Measurements from ENCODE around the gene PATJ.

DNA sequence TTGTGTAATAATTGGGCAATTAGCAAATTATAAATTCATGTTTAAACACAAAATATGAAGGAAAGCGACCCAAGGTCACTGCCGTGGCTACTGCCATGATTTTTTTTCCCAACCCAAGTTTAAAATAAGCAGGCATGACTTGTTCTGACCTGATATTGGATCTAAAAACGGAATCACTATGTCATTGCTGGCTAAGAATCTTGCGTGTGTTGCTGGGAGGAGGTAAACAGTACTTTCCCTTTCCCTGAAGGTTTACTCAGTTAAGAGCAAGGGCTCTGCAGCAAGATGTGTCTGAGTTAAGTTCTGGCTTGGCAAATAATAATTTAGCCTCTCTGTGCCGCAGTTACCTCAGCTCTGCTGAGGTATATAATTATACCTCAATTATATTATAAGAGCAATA is 326.7 kb downstream of the PATJ start:
- no peak for TF ChIP-seq TAF1 (IDR thresholded peaks at IDR 0.05; ENCODE audit: low read depth)
- TF ChIP-seq, protein P1, sequence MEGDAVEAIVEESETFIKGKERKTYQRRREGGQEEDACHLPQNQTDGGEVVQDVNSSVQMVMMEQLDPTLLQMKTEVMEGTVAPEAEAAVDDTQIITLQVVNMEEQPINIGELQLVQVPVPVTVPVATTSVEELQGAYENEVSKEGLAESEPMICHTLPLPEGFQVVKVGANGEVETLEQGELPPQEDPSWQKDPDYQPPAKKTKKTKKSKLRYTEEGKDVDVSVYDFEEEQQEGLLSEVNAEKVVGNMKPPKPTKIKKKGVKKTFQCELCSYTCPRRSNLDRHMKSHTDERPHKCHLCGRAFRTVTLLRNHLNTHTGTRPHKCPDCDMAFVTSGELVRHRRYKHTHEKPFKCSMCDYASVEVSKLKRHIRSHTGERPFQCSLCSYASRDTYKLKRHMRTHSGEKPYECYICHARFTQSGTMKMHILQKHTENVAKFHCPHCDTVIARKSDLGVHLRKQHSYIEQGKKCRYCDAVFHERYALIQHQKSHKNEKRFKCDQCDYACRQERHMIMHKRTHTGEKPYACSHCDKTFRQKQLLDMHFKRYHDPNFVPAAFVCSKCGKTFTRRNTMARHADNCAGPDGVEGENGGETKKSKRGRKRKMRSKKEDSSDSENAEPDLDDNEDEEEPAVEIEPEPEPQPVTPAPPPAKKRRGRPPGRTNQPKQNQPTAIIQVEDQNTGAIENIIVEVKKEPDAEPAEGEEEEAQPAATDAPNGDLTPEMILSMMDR (IDR thresholded peaks at IDR 0.05; ENCODE audit: poor library complexity, severe bottlenecking), result no peak
- TF ChIP-seq, protein P2, sequence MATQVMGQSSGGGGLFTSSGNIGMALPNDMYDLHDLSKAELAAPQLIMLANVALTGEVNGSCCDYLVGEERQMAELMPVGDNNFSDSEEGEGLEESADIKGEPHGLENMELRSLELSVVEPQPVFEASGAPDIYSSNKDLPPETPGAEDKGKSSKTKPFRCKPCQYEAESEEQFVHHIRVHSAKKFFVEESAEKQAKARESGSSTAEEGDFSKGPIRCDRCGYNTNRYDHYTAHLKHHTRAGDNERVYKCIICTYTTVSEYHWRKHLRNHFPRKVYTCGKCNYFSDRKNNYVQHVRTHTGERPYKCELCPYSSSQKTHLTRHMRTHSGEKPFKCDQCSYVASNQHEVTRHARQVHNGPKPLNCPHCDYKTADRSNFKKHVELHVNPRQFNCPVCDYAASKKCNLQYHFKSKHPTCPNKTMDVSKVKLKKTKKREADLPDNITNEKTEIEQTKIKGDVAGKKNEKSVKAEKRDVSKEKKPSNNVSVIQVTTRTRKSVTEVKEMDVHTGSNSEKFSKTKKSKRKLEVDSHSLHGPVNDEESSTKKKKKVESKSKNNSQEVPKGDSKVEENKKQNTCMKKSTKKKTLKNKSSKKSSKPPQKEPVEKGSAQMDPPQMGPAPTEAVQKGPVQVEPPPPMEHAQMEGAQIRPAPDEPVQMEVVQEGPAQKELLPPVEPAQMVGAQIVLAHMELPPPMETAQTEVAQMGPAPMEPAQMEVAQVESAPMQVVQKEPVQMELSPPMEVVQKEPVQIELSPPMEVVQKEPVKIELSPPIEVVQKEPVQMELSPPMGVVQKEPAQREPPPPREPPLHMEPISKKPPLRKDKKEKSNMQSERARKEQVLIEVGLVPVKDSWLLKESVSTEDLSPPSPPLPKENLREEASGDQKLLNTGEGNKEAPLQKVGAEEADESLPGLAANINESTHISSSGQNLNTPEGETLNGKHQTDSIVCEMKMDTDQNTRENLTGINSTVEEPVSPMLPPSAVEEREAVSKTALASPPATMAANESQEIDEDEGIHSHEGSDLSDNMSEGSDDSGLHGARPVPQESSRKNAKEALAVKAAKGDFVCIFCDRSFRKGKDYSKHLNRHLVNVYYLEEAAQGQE (IDR thresholded peaks at IDR 0.05; ENCODE audit: borderline replicate concordance), result no peak

Measured in neural cell (in vitro differentiated cells).